Measurements from ENCODE around the gene MBP.

The MBP gene

GRCh38 chr18:76986406-76986805, 146.2 kb downstream of the MBP start:
- DNase-seq (ENCODE audit: low spot score): no peak

DNA sequence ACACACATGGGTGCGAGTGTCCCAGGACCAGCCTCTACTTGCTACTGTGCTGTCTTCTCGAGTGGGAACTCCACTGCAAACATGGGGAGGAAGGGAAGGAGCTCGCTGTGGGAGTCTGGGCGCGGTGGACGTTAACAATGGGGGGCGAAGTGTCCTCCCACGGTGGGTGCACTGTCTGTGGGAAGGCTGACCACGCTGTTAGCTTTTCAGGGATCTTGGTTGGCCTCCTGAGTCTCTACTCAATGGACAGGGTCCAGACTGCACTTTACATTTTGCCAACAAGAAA, 146.7 kb downstream of the MBP start:
- DNase-seq (ENCODE audit: low spot score): no peak

DNA sequence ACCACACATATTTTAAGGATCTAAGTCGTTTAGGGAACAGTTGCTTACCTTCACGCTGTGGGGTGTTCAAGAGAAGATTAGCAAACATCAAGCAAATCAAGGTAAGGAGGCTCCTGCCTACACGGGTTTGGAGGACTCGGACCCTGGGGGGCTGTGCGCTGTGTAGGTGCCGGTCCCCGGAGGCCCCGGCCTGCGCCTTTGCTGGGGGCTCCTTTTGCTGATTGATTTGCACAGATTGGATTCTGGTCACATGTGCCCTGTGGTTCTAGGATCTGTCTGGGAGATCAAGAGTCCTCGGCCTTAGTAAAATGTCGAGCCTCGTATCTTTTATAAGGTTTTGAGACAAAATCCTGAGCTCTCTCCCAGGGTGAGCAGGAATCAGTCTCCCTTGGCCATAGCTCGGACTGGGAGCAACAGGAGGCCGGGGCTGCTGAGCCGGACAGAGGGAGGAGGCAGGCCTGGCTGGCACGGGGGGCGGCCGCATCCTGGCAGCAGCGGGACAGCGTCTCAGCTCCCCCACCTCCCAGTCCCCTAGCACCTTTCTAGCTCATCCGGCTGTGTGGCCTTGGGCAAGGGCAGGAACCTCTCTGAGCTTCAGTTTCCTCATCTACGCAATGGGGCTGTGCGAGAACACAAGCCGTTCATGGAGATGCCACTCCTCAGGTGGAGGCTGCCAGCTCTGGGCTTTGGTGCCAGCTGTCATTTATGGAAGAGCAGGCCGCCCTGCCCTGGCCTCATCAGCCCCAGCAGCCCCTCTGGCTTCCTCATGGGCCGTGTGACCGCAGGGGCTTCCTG, 147.2 kb downstream of the MBP start:
- DNase-seq (ENCODE audit: low spot score): no peak

DNA sequence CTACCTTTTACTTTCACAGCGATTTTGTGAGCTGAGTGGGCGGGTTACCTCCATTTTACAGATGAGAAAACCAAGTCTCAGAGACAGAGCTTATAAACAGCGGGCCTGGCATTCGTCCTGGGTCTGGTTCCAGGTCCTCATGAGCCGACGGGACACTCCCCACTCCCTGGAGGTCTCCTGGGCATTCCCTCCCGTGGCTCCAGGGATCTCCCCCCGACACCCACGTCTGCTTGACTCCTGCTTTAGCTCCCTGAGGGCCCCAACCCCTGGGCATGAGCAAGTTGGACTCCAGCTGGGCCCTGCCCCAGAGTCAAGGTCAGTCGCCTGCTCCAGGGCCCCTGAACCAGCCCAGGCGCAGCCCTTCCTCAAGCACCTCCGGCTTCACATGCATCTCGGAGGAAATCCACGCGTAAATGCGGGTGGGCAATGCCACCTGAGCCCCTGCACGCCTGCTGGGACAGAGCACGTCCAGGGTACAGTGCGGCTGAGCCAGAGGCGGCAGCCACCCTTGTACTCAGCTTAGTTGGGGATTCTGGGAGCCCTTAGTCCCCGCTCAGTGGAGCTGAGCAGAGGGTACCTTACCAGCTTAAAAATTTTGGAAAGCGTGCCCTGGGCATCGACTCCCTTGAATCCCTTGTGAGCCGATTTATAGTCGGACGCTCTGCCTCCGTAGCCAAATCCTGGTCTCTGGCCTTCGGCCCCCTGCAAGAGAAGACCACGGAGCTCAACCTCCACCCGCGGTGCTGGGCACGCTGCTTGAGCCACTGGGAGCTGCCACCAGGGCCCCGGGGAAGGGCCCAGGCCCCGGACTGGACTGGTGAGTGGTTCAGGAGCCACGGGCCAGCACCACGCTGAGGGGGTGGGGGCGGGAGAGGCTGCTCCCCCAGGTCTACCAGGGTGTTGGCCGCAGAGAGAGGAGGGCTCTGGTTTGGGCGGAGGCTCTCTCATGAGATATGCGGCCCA, 148.1 kb downstream of the MBP start:
- no peak for DNase-seq (ENCODE audit: low spot score)

- no peak for DNase-seq (ENCODE audit: low spot score)
Observed at GRCh38 chr18:76983613-76984051, 149.0 kb downstream of the MBP start.

DNA sequence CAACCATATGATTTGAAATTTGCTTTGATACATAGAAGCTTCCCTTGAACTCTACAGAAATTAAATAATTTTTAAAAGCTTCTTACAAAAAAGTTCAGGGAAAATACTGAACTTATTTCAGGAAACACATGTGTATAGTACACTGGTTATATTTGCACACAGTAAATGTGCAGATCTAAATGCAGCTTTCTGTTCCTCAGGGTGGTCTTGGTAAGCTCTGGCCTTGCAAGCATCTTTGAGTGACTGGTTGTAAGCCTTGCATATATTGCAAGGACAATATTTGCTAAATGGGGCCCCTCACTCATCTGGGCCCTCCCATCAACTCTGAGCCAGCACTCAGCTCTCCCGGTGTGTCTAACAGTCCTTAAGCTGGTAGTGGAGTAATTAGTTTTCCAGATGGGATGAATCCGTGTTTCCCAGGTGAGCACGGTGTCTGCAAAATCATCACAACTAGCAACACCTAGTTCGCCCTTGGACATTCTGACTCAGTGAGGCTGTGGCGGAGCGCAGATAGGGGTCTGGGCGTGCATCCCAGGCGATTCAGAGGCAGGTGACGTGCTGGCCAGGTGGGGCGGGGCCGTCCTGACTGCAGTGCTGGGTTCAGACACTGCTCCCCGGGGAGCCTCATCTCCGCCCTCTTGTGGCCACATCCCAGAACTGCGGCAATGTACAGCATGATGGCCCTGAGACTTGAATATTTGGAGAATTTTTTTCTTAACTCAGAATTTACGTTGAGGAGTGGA, 149.6 kb downstream of the MBP start:
- peak; percentile 96 for DNase-seq (ENCODE audit: low spot score)

GRCh38 chr18:76982038-76982437, 150.5 kb downstream of the MBP start:
- no peak for DNase-seq (ENCODE audit: low spot score)

- DNase-seq (ENCODE audit: low spot score): no peak
Observed at GRCh38 chr18:76981396-76981968, 151.1 kb downstream of the MBP start.

DNA sequence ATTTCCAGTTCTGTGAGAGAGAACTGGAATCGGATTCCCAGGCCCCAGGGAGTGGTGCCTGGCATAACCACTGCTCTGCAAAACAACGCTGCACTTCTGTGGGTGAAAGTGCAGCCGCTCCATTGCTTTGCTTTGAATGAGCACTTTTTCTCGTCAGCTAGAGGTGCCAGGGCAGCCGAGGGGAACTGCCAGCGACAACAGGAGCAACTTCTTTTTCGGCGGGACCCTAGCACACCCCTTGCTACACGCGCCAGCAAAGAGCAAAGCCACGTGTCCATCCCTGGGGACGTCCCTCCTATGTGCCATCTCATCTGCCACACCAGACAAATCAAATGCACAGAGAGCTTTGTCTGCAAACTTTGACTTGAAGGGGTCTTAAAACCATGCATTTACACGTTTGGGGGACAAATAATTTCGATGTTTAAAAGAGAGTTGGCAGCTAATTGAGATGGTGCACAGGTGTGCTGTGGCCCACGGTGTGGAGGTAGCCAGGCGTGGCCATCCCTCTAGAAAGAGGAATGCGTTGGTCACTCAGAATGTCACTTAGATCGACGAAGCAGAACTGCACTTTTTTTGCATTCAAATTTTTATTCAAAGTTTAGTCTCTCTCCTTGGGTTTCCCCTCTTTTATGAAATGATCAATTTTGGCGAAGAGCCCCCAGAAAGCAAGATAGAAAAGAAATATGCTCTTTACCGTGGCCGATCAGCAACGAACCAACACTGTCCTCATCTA, 151.8 kb downstream of the MBP start:
- no peak for DNase-seq (ENCODE audit: low spot score)

DNA sequence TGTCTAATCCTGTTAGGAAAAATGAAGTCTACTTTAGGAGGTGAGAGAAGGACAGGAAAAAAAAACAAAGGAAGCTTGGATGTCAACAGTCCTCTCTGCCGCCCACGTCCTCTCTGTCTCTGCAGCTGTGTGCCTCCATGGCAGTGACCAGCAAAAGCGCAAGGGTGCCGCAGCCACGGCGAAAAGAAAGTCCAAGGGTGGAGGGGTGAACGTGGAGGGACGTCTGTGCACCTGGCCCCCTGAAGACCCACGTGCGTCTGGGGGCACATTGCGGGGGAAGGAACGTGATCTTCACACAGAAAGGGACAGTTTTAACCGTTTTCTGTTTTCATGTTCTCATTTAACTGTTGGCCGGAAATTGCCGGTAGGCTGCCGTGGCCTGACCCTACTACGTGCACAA, 152.7 kb downstream of the MBP start:
- no peak for DNase-seq (ENCODE audit: low spot score)

DNA sequence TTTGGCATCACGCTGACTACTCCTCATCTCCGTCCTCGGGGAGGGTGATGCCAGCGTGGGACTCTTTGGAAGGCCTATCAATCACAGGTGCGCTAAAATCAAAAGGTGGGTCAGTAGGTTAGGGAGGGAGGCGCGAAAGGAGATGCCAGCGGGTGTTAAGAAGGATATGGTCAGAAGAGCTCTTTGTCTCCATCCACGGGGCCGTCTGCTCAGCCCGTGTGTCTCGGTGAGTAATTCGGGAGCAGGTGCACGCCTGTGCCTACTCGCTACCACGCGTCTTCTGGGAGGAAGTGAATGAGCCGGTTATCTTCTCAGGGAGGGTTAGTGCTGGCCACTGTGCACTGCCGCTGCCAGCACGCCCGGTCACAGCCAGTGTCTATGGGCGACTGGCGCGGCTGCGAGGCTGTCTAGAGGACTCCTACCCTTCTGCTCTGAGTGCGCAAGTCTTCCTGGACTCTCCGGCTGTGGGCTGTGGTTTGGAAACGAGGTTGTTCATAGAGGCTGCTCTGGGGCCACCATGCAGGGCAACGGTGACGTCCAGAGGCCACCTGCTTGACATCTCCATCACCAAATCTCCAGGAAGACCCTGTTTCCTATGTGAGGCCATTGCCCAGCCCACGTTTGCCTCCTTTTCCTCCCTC, 153.4 kb downstream of the MBP start:
- no peak for DNase-seq (ENCODE audit: low spot score)

- DNase-seq (ENCODE audit: low spot score): no peak
Observed at GRCh38 chr18:76978616-76979015, 154.0 kb downstream of the MBP start.

DNA sequence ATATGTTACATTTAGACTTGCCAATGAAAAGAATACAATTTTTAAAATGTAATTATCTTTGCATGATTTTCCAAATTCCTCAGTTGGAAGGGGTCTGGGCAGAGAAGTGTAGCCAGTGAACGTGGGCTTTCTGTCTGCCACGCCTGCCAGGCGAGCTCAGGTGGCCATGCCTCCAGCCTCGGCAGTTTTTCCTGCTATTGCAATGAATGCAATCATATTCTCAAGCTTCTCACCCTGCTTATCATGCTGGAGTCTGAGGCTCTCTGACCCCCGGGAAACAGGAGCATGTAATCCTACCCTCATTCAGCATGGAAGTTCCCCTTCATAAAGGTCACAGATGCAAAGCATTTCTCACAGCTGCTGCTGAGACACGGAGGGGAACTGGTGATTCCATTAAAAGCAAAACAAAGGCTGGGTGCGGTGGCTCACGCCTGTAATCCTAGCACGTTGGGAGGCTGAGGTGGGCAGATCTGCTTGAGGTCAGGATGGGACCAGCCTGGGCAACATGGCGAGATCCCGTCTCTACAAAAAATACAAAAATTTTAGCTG, 154.8 kb downstream of the MBP start:
- no peak for DNase-seq (ENCODE audit: low spot score)

DNA sequence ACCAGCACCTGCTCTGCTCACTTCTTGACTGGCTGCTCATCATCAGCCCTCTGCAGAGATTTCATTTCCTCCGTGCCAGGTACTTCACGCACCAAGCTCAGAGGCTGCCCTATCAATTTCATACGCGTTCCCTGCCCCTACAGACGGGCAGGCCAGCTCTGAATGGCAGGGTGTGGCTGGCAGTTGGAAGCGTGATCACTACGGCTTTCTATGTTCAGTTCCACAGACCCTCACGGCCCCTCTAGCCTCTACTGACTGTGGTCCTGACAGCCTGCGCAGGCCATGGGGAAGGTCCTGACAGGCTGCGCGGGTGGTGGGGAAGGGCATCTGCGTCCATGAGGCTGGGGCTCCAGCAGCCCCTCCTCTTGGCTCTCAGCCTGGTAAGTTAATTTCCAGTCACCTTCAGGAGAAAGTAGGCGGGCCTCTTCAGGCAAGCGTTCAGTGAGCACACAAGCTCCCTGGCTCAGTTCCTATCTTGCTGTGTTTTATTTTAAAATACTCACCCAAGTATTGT, 155.4 kb downstream of the MBP start:
- no peak for DNase-seq (ENCODE audit: low spot score)

DNA sequence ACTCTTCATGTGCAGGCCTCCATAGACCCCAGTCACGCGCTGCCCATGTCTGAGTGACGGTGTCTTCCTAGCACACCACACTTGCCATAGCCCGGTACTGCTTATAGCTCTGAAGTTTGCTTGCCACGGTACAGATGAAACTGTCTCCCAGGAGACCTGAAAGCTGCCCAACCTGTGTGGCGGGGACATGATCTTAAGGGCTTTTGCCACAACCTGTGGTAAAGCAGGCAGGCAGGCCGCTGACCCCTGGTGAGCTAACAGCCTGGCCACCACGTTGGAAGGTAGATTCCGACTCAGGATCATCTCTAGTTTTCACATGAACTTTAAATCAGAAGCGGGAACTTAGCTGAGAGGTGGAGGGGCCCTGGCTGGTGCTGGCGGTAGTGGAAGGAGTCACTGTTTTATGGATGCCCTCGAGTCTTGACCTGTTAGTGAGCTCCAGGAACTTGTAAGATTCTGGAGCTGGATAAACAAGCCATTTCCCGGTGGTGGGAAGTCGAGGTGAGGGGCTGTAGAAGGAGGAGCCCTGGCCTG, 156.9 kb downstream of the MBP start:
- no peak for DNase-seq (ENCODE audit: low spot score)

GRCh38 chr18:76974386-76974785, 158.2 kb downstream of the MBP start:
- no peak for DNase-seq (ENCODE audit: low spot score)

- DNase-seq (ENCODE audit: low spot score): no peak
Observed at GRCh38 chr18:76973520-76974266, 158.9 kb downstream of the MBP start.

GRCh38 chr18:76972846-76973519, 159.6 kb downstream of the MBP start:
- no peak for DNase-seq (ENCODE audit: low spot score)

DNA sequence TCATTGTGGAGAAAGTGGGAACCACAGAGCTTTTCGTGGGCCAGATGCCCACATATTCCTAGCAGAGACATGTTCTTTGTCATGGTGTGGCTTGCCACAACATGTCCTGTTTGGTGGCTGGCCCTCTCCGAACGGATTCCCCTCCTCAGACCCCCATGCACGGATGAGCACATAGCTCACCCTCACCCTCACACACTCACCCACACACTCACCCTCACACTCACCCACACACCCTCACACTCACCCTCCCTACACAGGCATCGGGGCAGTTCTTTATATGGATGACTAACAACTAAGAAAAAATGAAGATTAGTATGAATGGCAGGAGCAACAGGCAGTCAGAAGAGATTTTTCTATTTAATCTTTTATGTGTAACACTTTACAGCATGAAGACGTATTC, 160.3 kb downstream of the MBP start:
- no peak for DNase-seq (ENCODE audit: low spot score)

All from D341Med (cell line).